Panc1 (cell line): ENCODE results near the gene RPL19.

Source experiments
- CTCF ChIP-seq: fragments of 450-650 bp; IDR thresholded peaks from 2 replicates; pipeline ENCODE4 v1.5.1; 2017; ENCODE audit warnings: mild to moderate bottlenecking
- POLR2AphosphoS5 ChIP-seq: IDR thresholded peaks from 2 replicates; pipeline ENCODE4 v1.6.1; 2012; ENCODE audit warnings: mild to moderate bottlenecking, low read depth, low read length, moderate library complexity
- REST ChIP-seq, 2 experiments: IDR thresholded peaks; 2 replicates each; pipeline ENCODE4 v1.6.1; 2011 to 2012; ENCODE audit warnings: low read depth in 2 of 2, control low read depth in 1 of 2, low read length in 1 of 2, mild to moderate bottlenecking in 1 of 2, moderate library complexity in 1 of 2; ENCODE audit not compliant: insufficient read depth in 1 of 2
- SIN3A ChIP-seq: IDR thresholded peaks from 2 replicates; pipeline ENCODE4 v1.6.1; 2012; ENCODE audit warnings: low read depth, mild to moderate bottlenecking, low read length, moderate library complexity, borderline replicate concordance; ENCODE audit not compliant: insufficient read depth

GRCh38 chr17:39205112-39205526, 5.0 kb downstream of the RPL19 start:
- no peak for TF ChIP-seq CTCF
- TF ChIP-seq REST (IDR thresholded peaks at IDR 0.05; ENCODE audit: insufficient read depth in 1 of 2, low read depth in 2 of 2, low read length in 1 of 2) = no peak
- no peak for TF ChIP-seq SIN3A
- TF ChIP-seq POLR2AphosphoS5 = no peak; the same call in 1 of the 2 replicates
